ENCODE data around the gene C1QB.

The C1QB gene

GRCh38 chr1:22625262-22625925 lies 27.6 kb upstream of the C1QB start:
- ATAC-seq (ENCODE audit: low read depth) = peak; percentile 31; the same call in 1 of the 3 replicates
- Histone ChIP-seq H3K4me1 (ENCODE audit: insufficient read depth, poor library complexity, severe bottlenecking) (no peaks in the 10 kb centered on the region), H3K4me3 (ENCODE audit: severe bottlenecking) (no peak overlapping the region), H3K27me3 (ENCODE audit: insufficient read depth, poor library complexity, severe bottlenecking) (peaks cover 17% of the 10 kb centered on the region), H3K9me3 (ENCODE audit: severe bottlenecking) (no peaks in the 10 kb centered on the region), H3K27ac (ENCODE audit: poor library complexity, severe bottlenecking) (no peak overlapping the region), H3K36me3 (ENCODE audit: low read depth) (no peaks in the 10 kb centered on the region)
- DNase-seq (ENCODE audit: low spot score) = no peak
- TF ChIP-seq CTCF (IDR thresholded peaks at IDR 0.05; ENCODE audit: poor library complexity, severe bottlenecking) = no peak

GRCh38 chr1:22626237-22627157 lies 26.5 kb upstream of the C1QB start:
- H3K4me1 ChIP-seq (ENCODE audit: insufficient read depth, poor library complexity, severe bottlenecking) = no peaks in the 10 kb centered on the region
- H3K27ac ChIP-seq (ENCODE audit: poor library complexity, severe bottlenecking) = no peak overlapping the region
- H3K27me3 ChIP-seq (ENCODE audit: insufficient read depth, poor library complexity, severe bottlenecking) = peaks cover 11% of the 10 kb centered on the region
- DNase-seq (ENCODE audit: low spot score) (no peak), ATAC-seq (ENCODE audit: low read depth) (no peak)
- TF ChIP-seq CTCF (IDR thresholded peaks at IDR 0.05; ENCODE audit: poor library complexity, severe bottlenecking) = no peak
- no peak overlapping the region for H3K4me3 ChIP-seq (ENCODE audit: severe bottlenecking)
- no peaks in the 10 kb centered on the region for H3K36me3 ChIP-seq (ENCODE audit: low read depth)
- no peaks in the 10 kb centered on the region for H3K9me3 ChIP-seq (ENCODE audit: severe bottlenecking)

GRCh38 chr1:22627331-22627730 lies 25.7 kb upstream of the C1QB start:
- H3K27me3 ChIP-seq (ENCODE audit: insufficient read depth, poor library complexity, severe bottlenecking) = peaks cover 10% of the 10 kb centered on the region

GRCh38 chr1:22628698-22629444 lies 24.2 kb upstream of the C1QB start:
- ATAC-seq (ENCODE audit: low read depth) (no peak), DNase-seq (ENCODE audit: low spot score) (no peak)
- no peak overlapping the region for H3K27ac ChIP-seq (ENCODE audit: poor library complexity, severe bottlenecking)
- no peaks in the 10 kb centered on the region for H3K4me1 ChIP-seq (ENCODE audit: insufficient read depth, poor library complexity, severe bottlenecking)
- no peak overlapping the region for H3K4me3 ChIP-seq (ENCODE audit: severe bottlenecking)
- H3K36me3 ChIP-seq (ENCODE audit: low read depth) = no peaks in the 10 kb centered on the region
- peaks cover 10% of the 10 kb centered on the region for H3K27me3 ChIP-seq (ENCODE audit: insufficient read depth, poor library complexity, severe bottlenecking)
- no peak for TF ChIP-seq CTCF (IDR thresholded peaks at IDR 0.05; ENCODE audit: poor library complexity, severe bottlenecking)
- no peaks in the 10 kb centered on the region for H3K9me3 ChIP-seq (ENCODE audit: severe bottlenecking)

More at GRCh38 chr1:22627331-22627730, 25.7 kb upstream of the C1QB start:
- DNase-seq (ENCODE audit: low spot score) = no peak
- Histone ChIP-seq H3K27ac (ENCODE audit: poor library complexity, severe bottlenecking) (no peak overlapping the region), H3K9me3 (ENCODE audit: severe bottlenecking) (no peaks in the 10 kb centered on the region), H3K4me1 (ENCODE audit: insufficient read depth, poor library complexity, severe bottlenecking) (no peaks in the 10 kb centered on the region), H3K36me3 (ENCODE audit: low read depth) (no peaks in the 10 kb centered on the region), H3K4me3 (ENCODE audit: severe bottlenecking) (no peak overlapping the region)
- no peak for ATAC-seq (ENCODE audit: low read depth)
- no peak for TF ChIP-seq CTCF (IDR thresholded peaks at IDR 0.05; ENCODE audit: poor library complexity, severe bottlenecking)
